ENCODE measurements around the gene MTHFR. TPM values are rescaled to one million over a fixed set of nuclear protein-coding genes. Genes with fewer than 3 reads are reported as not detected.

The MTHFR gene
- total RNA-seq, 1 experiment from 2014 or later = 22.2 TPM

DNA sequence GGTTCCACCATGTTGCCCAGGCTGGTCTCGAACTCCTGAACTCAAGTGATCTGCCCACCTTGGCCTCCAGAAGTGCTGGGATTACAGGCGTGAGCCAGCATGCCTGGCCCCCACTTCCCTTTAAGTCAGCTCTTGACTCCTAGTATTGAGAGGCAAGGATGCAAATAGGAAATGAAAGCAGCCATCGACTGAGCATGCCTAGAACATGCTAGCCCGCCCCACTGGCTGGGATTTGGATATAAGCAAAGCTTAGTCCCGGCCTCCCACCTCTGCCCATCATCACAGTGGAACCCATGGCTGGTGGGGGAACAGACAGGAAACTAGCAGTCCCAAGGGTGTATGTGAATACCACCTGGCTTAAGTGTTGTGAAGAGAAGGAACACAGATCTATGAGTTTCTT, 33.3 kb downstream of the MTHFR start:
- Histone ChIP-seq H3K27me3 (ENCODE audit: insufficient read depth, low read depth) (no peaks in the 10 kb centered on the region), H3K9me3 (ENCODE audit: insufficient read depth, low read depth) (no peaks in the 10 kb centered on the region), H3K9me2 (ENCODE audit: insufficient read depth) (no peaks in the 10 kb centered on the region), H2AFZ (no peak overlapping the region), H3K27ac (no peak overlapping the region), H3K4me2 (no peak overlapping the region), H4K20me1 (ENCODE audit: insufficient read depth) (no peaks in the 10 kb centered on the region), H3K4me3 (no peak overlapping the region), H3K79me2 (ENCODE audit: low read depth) (no peaks in the 10 kb centered on the region), H3F3A (ENCODE audit: insufficient read depth, low read depth) (no peaks in the 10 kb centered on the region), H3K36me3 (ENCODE audit: low read depth) (no peaks in the 10 kb centered on the region), H3K4me1 (replicated peaks; ENCODE audit: insufficient read depth) (no peaks in the 10 kb centered on the region)
- no peak for DNase-seq
- CTCF ChIA-PET = no interaction called here
- TF ChIP-seq, protein P1, sequence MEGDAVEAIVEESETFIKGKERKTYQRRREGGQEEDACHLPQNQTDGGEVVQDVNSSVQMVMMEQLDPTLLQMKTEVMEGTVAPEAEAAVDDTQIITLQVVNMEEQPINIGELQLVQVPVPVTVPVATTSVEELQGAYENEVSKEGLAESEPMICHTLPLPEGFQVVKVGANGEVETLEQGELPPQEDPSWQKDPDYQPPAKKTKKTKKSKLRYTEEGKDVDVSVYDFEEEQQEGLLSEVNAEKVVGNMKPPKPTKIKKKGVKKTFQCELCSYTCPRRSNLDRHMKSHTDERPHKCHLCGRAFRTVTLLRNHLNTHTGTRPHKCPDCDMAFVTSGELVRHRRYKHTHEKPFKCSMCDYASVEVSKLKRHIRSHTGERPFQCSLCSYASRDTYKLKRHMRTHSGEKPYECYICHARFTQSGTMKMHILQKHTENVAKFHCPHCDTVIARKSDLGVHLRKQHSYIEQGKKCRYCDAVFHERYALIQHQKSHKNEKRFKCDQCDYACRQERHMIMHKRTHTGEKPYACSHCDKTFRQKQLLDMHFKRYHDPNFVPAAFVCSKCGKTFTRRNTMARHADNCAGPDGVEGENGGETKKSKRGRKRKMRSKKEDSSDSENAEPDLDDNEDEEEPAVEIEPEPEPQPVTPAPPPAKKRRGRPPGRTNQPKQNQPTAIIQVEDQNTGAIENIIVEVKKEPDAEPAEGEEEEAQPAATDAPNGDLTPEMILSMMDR (conservative IDR thresholded peaks at IDR 0.05) = no peak
- TF ChIP-seq EZH2 (IDR thresholded peaks at IDR 0.05; ENCODE audit: low read depth) = no peak
- no TSS peak for BruUV-seq (replicated peaks)
- POLR2A ChIA-PET (ENCODE audit: unreplicated experiment) = no interaction called here
- intact Hi-C loops (cut with micrococcal nuclease; ENCODE audit: unreplicated experiment) = no loop called here

DNA sequence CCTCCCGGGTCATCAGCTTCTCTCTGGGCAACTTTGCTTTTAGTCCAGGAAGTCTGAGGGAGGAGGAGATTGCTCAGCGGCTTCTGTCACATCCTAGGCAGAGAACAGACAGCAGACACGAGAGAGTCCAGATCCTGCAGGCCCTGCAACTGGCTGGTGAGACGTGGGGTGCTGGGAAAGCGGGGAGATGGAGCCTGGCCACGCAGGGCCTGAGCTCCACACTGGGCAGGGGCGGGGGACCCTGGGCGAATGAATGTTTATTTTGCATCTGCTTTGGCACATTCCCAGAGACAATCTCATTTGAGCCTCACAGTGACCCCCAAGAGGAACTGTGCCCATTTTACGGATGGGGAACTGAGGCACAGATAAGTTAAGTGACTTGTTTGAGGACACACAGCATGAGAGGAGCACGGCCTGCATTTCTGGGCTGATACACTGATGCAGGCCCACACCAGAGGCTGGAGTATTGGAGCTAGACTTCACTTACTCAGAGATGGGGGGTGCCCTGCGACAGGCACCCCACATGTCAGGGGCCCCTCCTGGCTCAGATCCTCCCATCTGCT, 34.2 kb downstream of the MTHFR start:
- Histone ChIP-seq H3K27me3 (ENCODE audit: insufficient read depth, low read depth) (no peaks in the 10 kb centered on the region), H3K36me3 (ENCODE audit: low read depth) (no peaks in the 10 kb centered on the region), H2AFZ (no peak overlapping the region), H3K9me3 (ENCODE audit: insufficient read depth, low read depth) (no peaks in the 10 kb centered on the region), H3K79me2 (ENCODE audit: low read depth) (no peaks in the 10 kb centered on the region), H3K4me3 (no peak overlapping the region), H3K9me2 (ENCODE audit: insufficient read depth) (no peaks in the 10 kb centered on the region), H3K4me2 (no peak overlapping the region), H3F3A (ENCODE audit: insufficient read depth, low read depth) (no peaks in the 10 kb centered on the region), H3K4me1 (replicated peaks; ENCODE audit: insufficient read depth) (no peaks in the 10 kb centered on the region), H3K27ac (no peak overlapping the region), H4K20me1 (ENCODE audit: insufficient read depth) (no peaks in the 10 kb centered on the region)
- TF ChIP-seq EZH2 (IDR thresholded peaks at IDR 0.05; ENCODE audit: low read depth) = no peak
- TF ChIP-seq, protein P1 (conservative IDR thresholded peaks at IDR 0.05) = no peak
- POLR2A ChIA-PET (ENCODE audit: unreplicated experiment) = interaction anchor here (0.8 kb wide), 1 partner anchor 50 kb away, joined by 5 read pairs; no protein-coding TSS in a partner anchor
- DNase-seq = no peak
- intact Hi-C loops (cut with micrococcal nuclease; ENCODE audit: unreplicated experiment) = no loop called here
- BruUV-seq (replicated peaks) = no TSS peak
- CTCF ChIA-PET = no interaction called here

DNA sequence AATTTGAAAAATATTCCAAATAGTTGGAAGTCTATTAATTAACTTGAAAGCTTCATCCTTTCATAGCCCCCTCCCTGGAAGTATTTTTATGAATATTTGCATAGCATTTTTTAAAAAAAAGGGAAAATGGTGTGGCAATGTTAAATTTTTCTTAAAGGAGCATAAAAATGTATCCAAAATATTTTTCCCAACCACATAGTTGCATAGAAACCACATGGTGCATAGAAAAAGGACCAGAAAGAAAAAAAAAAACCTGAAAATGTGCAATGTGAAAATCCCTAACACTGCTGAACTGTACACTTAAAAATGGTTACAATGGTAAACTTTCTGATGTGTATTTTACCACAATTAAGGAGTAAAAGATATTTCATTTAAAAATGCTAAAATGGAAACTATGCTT, 35.8 kb downstream of the MTHFR start:
- no peak for DNase-seq
- Histone ChIP-seq H3K36me3 (ENCODE audit: low read depth) (no peaks in the 10 kb centered on the region), H3K9me3 (ENCODE audit: insufficient read depth, low read depth) (no peaks in the 10 kb centered on the region), H3K27ac (no peak overlapping the region), H2AFZ (no peak overlapping the region), H3K27me3 (ENCODE audit: insufficient read depth, low read depth) (no peaks in the 10 kb centered on the region), H3K79me2 (ENCODE audit: low read depth) (no peaks in the 10 kb centered on the region), H3K9me2 (ENCODE audit: insufficient read depth) (no peaks in the 10 kb centered on the region), H3K4me2 (no peak overlapping the region), H4K20me1 (ENCODE audit: insufficient read depth) (no peaks in the 10 kb centered on the region), H3K4me1 (replicated peaks; ENCODE audit: insufficient read depth) (no peaks in the 10 kb centered on the region), H3K4me3 (no peak overlapping the region), H3F3A (ENCODE audit: insufficient read depth, low read depth) (no peaks in the 10 kb centered on the region)
- CTCF ChIA-PET = no interaction called here
- POLR2A ChIA-PET (ENCODE audit: unreplicated experiment) = interaction anchor here (0.7 kb wide), 1 partner anchor 165 kb away, joined by 8 read pairs; the partner anchor contains the start of gene PLOD1
- intact Hi-C loops (cut with micrococcal nuclease; ENCODE audit: unreplicated experiment) = no loop called here
- TF ChIP-seq, protein P1 (conservative IDR thresholded peaks at IDR 0.05) = no peak
- TF ChIP-seq EZH2 (IDR thresholded peaks at IDR 0.05; ENCODE audit: low read depth) = no peak
- BruUV-seq (replicated peaks) = no TSS peak

Measured in PC-9 (cell line).